ENCODE measurements around the gene SETD5. TPM values are rescaled to one million over a fixed set of nuclear protein-coding genes. Genes with fewer than 3 reads are reported as not detected.

The SETD5 gene
- total RNA-seq, 1 experiment from 2014 or later, result 74.9 TPM

DNA sequence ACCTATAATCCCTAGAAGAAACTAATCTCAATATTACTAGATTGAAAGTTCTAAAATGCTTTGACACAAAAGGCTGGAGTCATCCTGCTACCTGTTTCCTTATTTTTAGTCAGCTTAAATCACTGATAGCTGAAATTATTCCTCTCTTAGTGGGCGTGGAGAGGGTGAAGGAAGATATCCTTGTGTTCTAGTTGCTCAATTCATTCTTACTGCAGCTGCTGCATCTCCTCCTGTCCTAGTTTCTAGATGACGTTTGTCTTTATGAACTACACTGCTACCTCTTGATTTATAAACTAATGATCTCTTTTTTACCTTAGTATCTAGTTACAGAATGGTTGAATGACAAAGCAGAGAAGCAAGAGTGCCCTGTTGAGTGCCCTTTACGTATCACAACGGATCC lies 50.7 kb downstream of the SETD5 start:
- Histone ChIP-seq H3K9ac (ENCODE audit: low read length) (no peak overlapping the region), H3K27me3 (ENCODE audit: low read length) (no peaks in the 10 kb centered on the region), H3K9me2 (replicated peaks; ENCODE audit: low read length) (no peaks in the 10 kb centered on the region), H4K20me1 (ENCODE audit: low read length) (peaks cover 14% of the 10 kb centered on the region; the same call in 1 of the 2 replicates), H3K27ac (ENCODE audit: low read length) (no peak overlapping the region), H3K4me1 (ENCODE audit: insufficient read depth, low read length) (no peaks in the 10 kb centered on the region), H3K79me2 (ENCODE audit: low read length) (peaks cover 5% of the 10 kb centered on the region; the same call in 1 of the 2 replicates), H3F3A (ENCODE audit: low read length, unreplicated experiment) (no peaks in the 10 kb centered on the region), H3K36me3 (ENCODE audit: low read depth, low read length) (peaks cover 87% of the 10 kb centered on the region), H3K4me3 (ENCODE audit: low read length) (no peak overlapping the region), H3K4me2 (ENCODE audit: low read length) (no peak overlapping the region), H2AFZ (ENCODE audit: low read length) (no peak overlapping the region), H3K9me3 (ENCODE audit: low read length) (no peaks in the 10 kb centered on the region)
- ATAC-seq (no peak), DNase-seq (no peak)
- CTCF ChIA-PET, result no interaction called here
- TF ChIP-seq, protein P1, sequence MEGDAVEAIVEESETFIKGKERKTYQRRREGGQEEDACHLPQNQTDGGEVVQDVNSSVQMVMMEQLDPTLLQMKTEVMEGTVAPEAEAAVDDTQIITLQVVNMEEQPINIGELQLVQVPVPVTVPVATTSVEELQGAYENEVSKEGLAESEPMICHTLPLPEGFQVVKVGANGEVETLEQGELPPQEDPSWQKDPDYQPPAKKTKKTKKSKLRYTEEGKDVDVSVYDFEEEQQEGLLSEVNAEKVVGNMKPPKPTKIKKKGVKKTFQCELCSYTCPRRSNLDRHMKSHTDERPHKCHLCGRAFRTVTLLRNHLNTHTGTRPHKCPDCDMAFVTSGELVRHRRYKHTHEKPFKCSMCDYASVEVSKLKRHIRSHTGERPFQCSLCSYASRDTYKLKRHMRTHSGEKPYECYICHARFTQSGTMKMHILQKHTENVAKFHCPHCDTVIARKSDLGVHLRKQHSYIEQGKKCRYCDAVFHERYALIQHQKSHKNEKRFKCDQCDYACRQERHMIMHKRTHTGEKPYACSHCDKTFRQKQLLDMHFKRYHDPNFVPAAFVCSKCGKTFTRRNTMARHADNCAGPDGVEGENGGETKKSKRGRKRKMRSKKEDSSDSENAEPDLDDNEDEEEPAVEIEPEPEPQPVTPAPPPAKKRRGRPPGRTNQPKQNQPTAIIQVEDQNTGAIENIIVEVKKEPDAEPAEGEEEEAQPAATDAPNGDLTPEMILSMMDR (conservative IDR thresholded peaks at IDR 0.05; ENCODE audit: low read depth, low read length), result no peak
- TF ChIP-seq EZH2phosphoT487 (IDR thresholded peaks at IDR 0.05; ENCODE audit: borderline replicate concordance, low read length) (no peak), EZH2 (IDR thresholded peaks at IDR 0.05; ENCODE audit: low read length, unreplicated experiment) (no peak)
- BruUV-seq (replicated peaks), result no TSS peak
- intact Hi-C loops (cut with micrococcal nuclease), result no loop called here
- POLR2A ChIA-PET (ENCODE audit: unreplicated experiment), result no interaction called here

- ChIA-PET CTCF (no interaction called here), POLR2A (ENCODE audit: unreplicated experiment) (no interaction called here)
- no peak overlapping the region for H3K4me2 ChIP-seq (ENCODE audit: low read length)
- no peaks in the 10 kb centered on the region for H3F3A ChIP-seq (ENCODE audit: low read length, unreplicated experiment)
- H3K9me2 ChIP-seq (replicated peaks; ENCODE audit: low read length), result no peaks in the 10 kb centered on the region
- H3K27ac ChIP-seq (ENCODE audit: low read length), result no peak overlapping the region
- H3K27me3 ChIP-seq (ENCODE audit: low read length), result no peaks in the 10 kb centered on the region
- H3K4me3 ChIP-seq (ENCODE audit: low read length), result no peak overlapping the region
- no peak overlapping the region for H2AFZ ChIP-seq (ENCODE audit: low read length)
- no TSS peak for BruUV-seq (replicated peaks)
- H3K36me3 ChIP-seq (ENCODE audit: low read depth, low read length), result peaks cover 87% of the 10 kb centered on the region
- H3K79me2 ChIP-seq (ENCODE audit: low read length), result peaks cover 5% of the 10 kb centered on the region; the same call in 1 of the 2 replicates
- H3K9me3 ChIP-seq (ENCODE audit: low read length), result no peaks in the 10 kb centered on the region
- intact Hi-C loops (cut with micrococcal nuclease), result no loop called here
- DNase-seq (no peak), ATAC-seq (no peak)
- peaks cover 14% of the 10 kb centered on the region; the same call in 1 of the 2 replicates for H4K20me1 ChIP-seq (ENCODE audit: low read length)
- H3K9ac ChIP-seq (ENCODE audit: low read length), result no peak overlapping the region
- no peaks in the 10 kb centered on the region for H3K4me1 ChIP-seq (ENCODE audit: insufficient read depth, low read length)
- TF ChIP-seq EZH2 (IDR thresholded peaks at IDR 0.05; ENCODE audit: low read length, unreplicated experiment) (no peak), EZH2phosphoT487 (IDR thresholded peaks at IDR 0.05; ENCODE audit: borderline replicate concordance, low read length) (no peak)
- TF ChIP-seq, protein P1 (conservative IDR thresholded peaks at IDR 0.05; ENCODE audit: low read depth, low read length), result no peak
Measured at GRCh38 chr3:9448643-9449042, 51.2 kb downstream of the SETD5 start.

DNA sequence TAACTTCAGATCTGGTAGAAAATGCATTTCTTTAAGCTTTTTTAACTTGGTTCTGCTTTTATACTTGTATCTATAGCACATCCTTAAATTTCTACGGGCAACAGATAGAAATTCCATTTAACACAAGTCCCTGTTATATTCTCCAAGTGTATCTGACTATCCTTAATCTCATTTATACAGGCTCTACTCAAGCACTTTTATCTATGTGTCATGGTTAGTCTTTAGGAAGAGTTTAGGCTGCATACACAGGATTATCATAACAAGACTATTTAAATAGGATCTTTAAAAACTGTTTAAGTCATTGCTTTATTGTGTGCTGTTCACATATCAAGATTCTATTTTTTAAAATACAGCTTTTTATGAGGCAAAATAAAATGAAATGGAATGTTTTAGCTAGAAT lies 52.7 kb downstream of the SETD5 start:
- TF ChIP-seq, protein P1 (conservative IDR thresholded peaks at IDR 0.05; ENCODE audit: low read depth, low read length), result no peak
- TF ChIP-seq EZH2 (IDR thresholded peaks at IDR 0.05; ENCODE audit: low read length, unreplicated experiment), result no peak
- BruUV-seq (replicated peaks), result no TSS peak

More for the DNA sequence above, 52.7 kb downstream of the SETD5 start:
- Histone ChIP-seq H3K27ac (ENCODE audit: low read length) (no peak overlapping the region), H3K36me3 (ENCODE audit: low read depth, low read length) (peaks cover 86% of the 10 kb centered on the region), H2AFZ (ENCODE audit: low read length) (no peak overlapping the region), H3F3A (ENCODE audit: low read length, unreplicated experiment) (no peaks in the 10 kb centered on the region), H3K9me2 (replicated peaks; ENCODE audit: low read length) (no peaks in the 10 kb centered on the region), H3K79me2 (ENCODE audit: low read length) (peaks cover 5% of the 10 kb centered on the region; the same call in 1 of the 2 replicates), H3K4me3 (ENCODE audit: low read length) (no peak overlapping the region), H3K4me1 (ENCODE audit: insufficient read depth, low read length) (no peaks in the 10 kb centered on the region), H3K4me2 (ENCODE audit: low read length) (no peak overlapping the region), H3K27me3 (ENCODE audit: low read length) (no peaks in the 10 kb centered on the region), H4K20me1 (ENCODE audit: low read length) (peaks cover 14% of the 10 kb centered on the region; the same call in 1 of the 2 replicates), H3K9ac (ENCODE audit: low read length) (no peak overlapping the region), H3K9me3 (ENCODE audit: low read length) (no peaks in the 10 kb centered on the region)
- ChIA-PET POLR2A (ENCODE audit: unreplicated experiment) (no interaction called here), CTCF (no interaction called here)
- no peak for ATAC-seq
- intact Hi-C loops (cut with micrococcal nuclease), result no loop called here
- DNase-seq, result no peak

Data from PC-3 (cell line).